HepG2 (cell line): Measurements from ENCODE around the gene ABHD12. TPM values are rescaled to one million over a fixed set of nuclear protein-coding genes. Genes with fewer than 3 reads are reported as not detected.
A peak's percentile ranks its signal among the peaks of the same experiment; 100 is the strongest.

ENCODE experiments used
- ATAC-seq: fragments of 200-7000 bp; cut with Tn5 transposase; 3 replicates; pipeline ENCODE4 v1.9.1; 2020; ENCODE audit warnings: mild to moderate bottlenecking, moderate library complexity
- BruUV-seq: library from RNA; stranded (reverse); fragments of 400-500 nt; replicated peaks from 2 replicates; lab custom pipeline; 2021; lab: Mats Ljungman, UMichigan
- CTCF ChIA-PET: fragments of 300-600 bp; formaldehyde crosslinking; extraction: SDS; loops from one replicate; lab custom pipeline; 2021; ENCODE audit warnings: low total read pairs, inconsistent platforms, low intra/inter-chr PET ratio; lab: Yijun Ruan, JAX
- POLR2A ChIA-PET: fragments of 350-600 bp; sonication (Branson Sonifier 250); formaldehyde crosslinking; loops from one replicate; lab custom pipeline; 2020; ENCODE audit warnings: antibody characterized with exemption, inconsistent platforms; lab: Yijun Ruan, JAX
- DNase-seq: peaks from one replicate; pipeline ENCODE4 v3.0.0-alpha.2; 2015; ENCODE audit warnings: low spot score
- FAIRE-seq: peaks from 3 replicates; lab custom pipeline; 2011; peaks lifted over from hg19 to GRCh38; lab: Jason Lieb, UNC
- H2AFZ ChIP-seq: one replicate; pipeline ENCODE4 v1.6.1; 2011; ENCODE audit warnings: low read length, inconsistent platforms
- H3K27ac ChIP-seq: fragments of 300-600 bp; 3 replicates; pipeline ENCODE4 v1.8.0; 2011; ENCODE audit warnings: mixed run types, mild to moderate bottlenecking, mixed read lengths, low read length, inconsistent platforms; ENCODE audit not compliant: insufficient read depth; ENCODE audit errors: extremely low read length
- H3K27me3 ChIP-seq, 2 experiments: fragments of 200-600 bp in 1 of 2; 2 replicates in 1 of 2; 3 replicates in 1 of 2; pipeline versions ENCODE4 v1.6.0 to v1.8.0; 2011; ENCODE audit warnings: low read length in 2 of 2, mild to moderate bottlenecking in 2 of 2, moderate library complexity in 2 of 2, inconsistent platforms in 1 of 2; ENCODE audit not compliant: insufficient read depth in 2 of 2, control insufficient read depth in 1 of 2
- H3K36me3 ChIP-seq, 2 experiments: fragments of 200-600 bp in 1 of 2; replicated peaks in 1 of 2; 2 replicates in 1 of 2; 3 replicates in 1 of 2; pipeline versions ENCODE4 v1.5.1 to v1.8.0; 2011; ENCODE audit warnings: low read length in 2 of 2, inconsistent platforms in 1 of 2; ENCODE audit not compliant: insufficient read depth in 2 of 2, control insufficient read depth in 1 of 2
- H3K4me1 ChIP-seq: 2 replicates; pipeline ENCODE4 v1.5.1; 2012; ENCODE audit warnings: low read length, inconsistent platforms; ENCODE audit not compliant: insufficient read depth
- H3K4me2 ChIP-seq: 2 replicates; pipeline ENCODE4 v1.6.0; 2011; ENCODE audit warnings: low read depth, low read length, inconsistent platforms
- H3K4me3 ChIP-seq, 3 experiments: fragments of 200-600 bp in 1 of 3; sonication (generic), shearing (Covaris generic) in 1 of 3; replicated peaks in 1 of 3; 2 replicates each; pipeline ENCODE4 v1.5.1; 2011 to 2016; ENCODE audit warnings: low read length in 3 of 3, inconsistent platforms in 2 of 3, low read depth in 2 of 3, mild to moderate bottlenecking in 2 of 3, control low read depth in 1 of 3, mixed read lengths in 1 of 3; ENCODE audit not compliant: insufficient read depth in 1 of 3
- H3K79me2 ChIP-seq: one replicate; pipeline ENCODE4 v1.6.1; 2011; ENCODE audit warnings: low read length, inconsistent platforms; ENCODE audit not compliant: insufficient read depth
- H3K9ac ChIP-seq: 2 replicates; pipeline ENCODE4 v1.6.0; 2011; ENCODE audit warnings: mild to moderate bottlenecking, low read depth, low read length, inconsistent platforms; ENCODE audit not compliant: insufficient read depth
- H3K9me3 ChIP-seq: 2 replicates; pipeline ENCODE4 v1.5.1; 2012; ENCODE audit warnings: mild to moderate bottlenecking, low read length
- H4K20me1 ChIP-seq: 2 replicates; pipeline ENCODE4 v1.6.0; 2011; ENCODE audit warnings: inconsistent platforms, mild to moderate bottlenecking, low read length, moderate library complexity; ENCODE audit not compliant: insufficient read depth
- EED ChIP-seq: sonication (generic); formaldehyde crosslinking; IDR thresholded peaks from 2 replicates; pipeline ENCODE4 v1.5.0; 2020; ENCODE audit warnings: mild to moderate bottlenecking, missing genetic modification reagents
- GRHL1 ChIP-seq: sonication (generic); formaldehyde crosslinking; conservative IDR thresholded peaks from 2 replicates; pipeline ENCODE4 v1.8.0; 2022; ENCODE audit warnings: missing genetic modification reagents
- HMG20A ChIP-seq: IDR thresholded peaks from 2 replicates; pipeline ENCODE4 v1.6.1; 2016; ENCODE audit warnings: borderline replicate concordance
- ISL2 ChIP-seq: sonication (generic); formaldehyde crosslinking; IDR thresholded peaks from 2 replicates; pipeline ENCODE4 v1.5.0; 2020; ENCODE audit warnings: missing genetic modification reagents
- KDM5B ChIP-seq: sonication (generic); formaldehyde crosslinking; IDR thresholded peaks from 2 replicates; pipeline ENCODE4 v1.4.0; 2020; ENCODE audit warnings: missing genetic modification reagents, mild to moderate bottlenecking, borderline replicate concordance
- MLX ChIP-seq: IDR thresholded peaks from 2 replicates; pipeline ENCODE4 v1.6.1; 2016
- NFYB ChIP-seq: sonication (generic); formaldehyde crosslinking; IDR thresholded peaks from 2 replicates; pipeline ENCODE4 v1.4.0; 2020; ENCODE audit warnings: missing genetic modification reagents
- NPAS2 ChIP-seq: sonication (generic); formaldehyde crosslinking; IDR thresholded peaks from 2 replicates; pipeline ENCODE4 v1.8.0; 2022; ENCODE audit warnings: mild to moderate bottlenecking, missing genetic modification reagents, borderline replicate concordance
- PHB2 ChIP-seq: fragments of 450-650 bp; IDR thresholded peaks from 2 replicates; pipeline ENCODE4 v1.6.1; 2018; ENCODE audit not compliant: partially characterized antibody
- RELA ChIP-seq: sonication (generic); formaldehyde crosslinking; IDR thresholded peaks from 2 replicates; pipeline ENCODE4 v1.4.0; 2020; ENCODE audit warnings: missing genetic modification reagents
- TCF12 ChIP-seq, 2 experiments: fragments of 450-650 bp in 1 of 2; sonication (generic) in 1 of 2; formaldehyde crosslinking in 1 of 2; IDR thresholded peaks; 2 replicates each; pipeline versions ENCODE4 v1.6.1 to v1.8.0; 2017 to 2022; ENCODE audit warnings: antibody characterized with exemption in 1 of 2, mild to moderate bottlenecking in 1 of 2, missing genetic modification reagents in 1 of 2, moderate library complexity in 1 of 2
- ZNF20 ChIP-seq: sonication (generic); formaldehyde crosslinking; IDR thresholded peaks from 2 replicates; pipeline ENCODE4 v1.4.0; 2020; ENCODE audit warnings: mild to moderate bottlenecking, moderate library complexity, missing genetic modification reagents
- ZNF205 ChIP-seq: IDR thresholded peaks from 2 replicates; pipeline ENCODE4 v1.6.1; 2018; ENCODE audit warnings: missing biosample characterization, missing genetic modification reagents
- ZNF232 ChIP-seq: sonication (generic); formaldehyde crosslinking; IDR thresholded peaks from 2 replicates; pipeline ENCODE4 v1.4.0; 2020; ENCODE audit warnings: missing genetic modification reagents, borderline replicate concordance
- ZNF296 ChIP-seq: sonication (generic); formaldehyde crosslinking; conservative IDR thresholded peaks from 2 replicates; pipeline ENCODE4 v1.5.0; 2020; ENCODE audit warnings: mild to moderate bottlenecking, missing genetic modification reagents
- ZNF383 ChIP-seq: sonication (generic); formaldehyde crosslinking; IDR thresholded peaks from 2 replicates; pipeline ENCODE4 v1.4.0; 2020; ENCODE audit warnings: missing genetic modification reagents, mild to moderate bottlenecking, borderline replicate concordance
- ZNF547 ChIP-seq: sonication (generic); formaldehyde crosslinking; IDR thresholded peaks from 2 replicates; pipeline ENCODE4 v1.5.1; 2020; ENCODE audit warnings: mild to moderate bottlenecking, missing genetic modification reagents
- ZNF574 ChIP-seq: sonication (generic); formaldehyde crosslinking; IDR thresholded peaks from 2 replicates; pipeline ENCODE4 v1.4.0; 2020; ENCODE audit warnings: missing genetic modification reagents
- ZNF614 ChIP-seq: IDR thresholded peaks from 2 replicates; pipeline ENCODE4 v1.6.1; 2018; ENCODE audit warnings: missing biosample characterization, missing genetic modification reagents, inconsistent platforms, borderline replicate concordance
- WGBS: methylation state at CpG from one replicate; pipeline ENCODE4 v1.1.6; 2017; ENCODE audit warnings: low lambda C conversion rate; 5-methylcytosine and 5-hydroxymethylcytosine counted together
- in situ Hi-C: cut with HindIII; loops from 2 replicates; pipeline ENCODE4 v1.10.0; 2017; ENCODE audit warnings: low pct_unique_long_range_greater_than_20kb; ENCODE audit not compliant: extremely low pct_ligation_motif_present
- intact Hi-C: fragments of 100-400 bp; cut with micrococcal nuclease; formaldehyde crosslinking; loops from one replicate; pipeline ENCODE4 v1.10.0; 2022; ENCODE audit not compliant: unreplicated experiment
- polyA plus RNA-seq, 8 experiments: library from polyadenylated mRNA; depleted of rRNA in 3 of 8; stranded (reverse) in 7 of 8; unstranded in 1 of 8; fragments of >200 nt; fragmentation: Illumina TruSeq in 4 of 8; extraction: Trizol in 4 of 8; gene quantifications; 2 replicates each; pipeline versions ENCODE4 v1.2.1 to v1.2.3, GENCODE V29; 2011 to 2016; ENCODE audit warnings: low read depth in 4 of 8, missing spikeins in 1 of 8, mixed read lengths in 1 of 8; ENCODE audit not compliant: insufficient read depth in 1 of 8
- total RNA-seq, 5 experiments: library from RNA; depleted of rRNA; stranded (reverse); fragments of >200 nt; fragmentation: Illumina TruSeq; extraction: Trizol; gene quantifications; 2 replicates each; pipeline ENCODE4 v1.2.3, GENCODE V29; 2016; ENCODE audit warnings: low read depth in 1 of 5

ABHD12 gene
- total and polyA plus RNA-seq, 2 of the 13 experiments (the other 11 are each of a cell fraction or from before 2014, with no cell fraction given) = 23.5 to 72.1 TPM

GRCh38 chr20:25310921-25311728 lies 79.5 kb downstream of the ABHD12 start:
- CTCF ChIA-PET = interaction anchor here (1.9 to 2.9 kb wide), 2 partner anchors 17 to 88 kb away, joined by 12 to 13 read pairs; no protein-coding TSS in a partner anchor
- Histone ChIP-seq H3K36me3 (peaks cover 13 to 14% of the 10 kb centered on the region in 2 experiments; a peak in 4 of 5 replicates), H3K27me3 (no peaks in the 10 kb centered on the region), H3K4me2 (peak overlapping the region; percentile 82), H3K9ac (peak overlapping the region; percentile 53), H3K9me3 (no peaks in the 10 kb centered on the region), H3K4me3 (peak overlapping the region in 1 of 3 experiments; percentile 69; a peak in 2 of 6 replicates), H2AFZ (no peak overlapping the region), H3K4me1 (peaks cover 51% of the 10 kb centered on the region), H3K79me2 (no peaks in the 10 kb centered on the region), H3K27ac (peak overlapping the region; percentile 76), H4K20me1 (no peaks in the 10 kb centered on the region)
- intact Hi-C loops (loop anchor here (1.0 to 2.0 kb wide), 4 partner anchors 67 to 96 kb away; partner anchors contain the start of gene GINS1), in situ Hi-C loops (loop anchor here (25.0 kb wide), 1 partner anchor 351 kb away; no protein-coding TSS in a partner anchor)
- DNase-seq = peak; percentile 55
- TSS peak; percentile 86 for BruUV-seq
- 58% methylated on average over 6 of the region's 6 CpGs for WGBS
- no peak for FAIRE-seq
- POLR2A ChIA-PET = interaction anchor here (1.1 to 2.7 kb wide), 4 partner anchors 16 to 67 kb away, joined by 4 to 21 read pairs (median 4); partner anchors contain the start of gene PYGB
- peak; percentile 2 for ATAC-seq
- TF ChIP-seq ZNF383 (CRISPR knock-in tag) = no peak
- TF ChIP-seq NFYB (CRISPR knock-in tag) = 0 out of 2 replicates have a peak, but pooled peaks have one; percentile 10
- no peak for TF ChIP-seq ISL2 (CRISPR knock-in tag)
- TF ChIP-seq RELA (CRISPR knock-in tag) = no peak
- no peak for TF ChIP-seq ZNF614
- TF ChIP-seq ZNF232 (CRISPR knock-in tag) = no peak
- TF ChIP-seq ZNF296 (CRISPR knock-in tag) = 0 out of 2 replicates have a peak, but pooled peaks have one; percentile 32
- no peak for TF ChIP-seq ZNF574
- TF ChIP-seq KDM5B (CRISPR knock-in tag) = no peak
- no peak for TF ChIP-seq GRHL1
- no peak for TF ChIP-seq ZNF205
- TF ChIP-seq ZNF547 (CRISPR knock-in tag) = peak; percentile 4; the same call in 1 of the 2 replicates
- no peak for TF ChIP-seq NPAS2 (CRISPR knock-in tag)
- no peak for TF ChIP-seq ZNF20 (CRISPR knock-in tag)
- TF ChIP-seq MLX = 0 out of 2 replicates have a peak, but pooled peaks have one; percentile 25
- no peak for TF ChIP-seq PHB2
- TF ChIP-seq TCF12 (IDR thresholded peaks at IDR 0.05) = no peak
- TF ChIP-seq TCF12 (CRISPR knock-in tag; IDR thresholded peaks at IDR 0.05) = no peak
- no peak for TF ChIP-seq HMG20A (CRISPR knock-in tag)
- 0 out of 2 replicates have a peak, but pooled peaks have one; percentile 42 for TF ChIP-seq EED (CRISPR knock-in tag)
